Kidney (tissue), 14 donors: Measurements from ENCODE around the gene NEU1. TPM values are rescaled to one million over a fixed set of nuclear protein-coding genes. Genes with fewer than 3 reads are reported as not detected.
"Not testable (repeated sequence)": the region's sequence is repeated elsewhere in the genome, so short reads cannot be mapped to it uniquely, and the experiment has no call there.

ENCODE experiments used
- DNase-seq, 5 donors: peaks; one replicate each; pipeline ENCODE4 v3.0.0-alpha.2; 2013 to 2020
- FAIRE-seq: peaks from 2 replicates; lab custom pipeline; 2012; peaks lifted over from hg19 to GRCh38; lab: Jason Lieb, UNC
- H3K27ac ChIP-seq, 2 donors: one replicate each; pipeline ENCODE4 v1.7.0; 2013; ENCODE audit warnings: low read depth in 2 of 2, low read length in 2 of 2, inconsistent platforms in 1 of 2
- H3K27me3 ChIP-seq: one replicate; pipeline ENCODE4 v1.7.1; 2013; ENCODE audit warnings: low read length, inconsistent platforms; ENCODE audit not compliant: control insufficient read depth, insufficient read depth
- H3K36me3 ChIP-seq, 3 donors: one replicate each; pipeline versions ENCODE4 v1.7.0 to v1.7.1; 2013; ENCODE audit warnings: low read length in 3 of 3, control low read depth in 1 of 3, inconsistent platforms in 1 of 3; ENCODE audit not compliant: insufficient read depth in 3 of 3, control insufficient read depth in 2 of 3
- H3K4me1 ChIP-seq, 3 donors: one replicate each; pipeline versions ENCODE4 v1.7.0 to v1.7.1; 2013; ENCODE audit warnings: low read length in 3 of 3, inconsistent platforms in 1 of 3, low read depth in 1 of 3; ENCODE audit not compliant: control insufficient read depth in 2 of 3, insufficient read depth in 2 of 3
- H3K4me3 ChIP-seq, 3 donors: one replicate each; pipeline versions ENCODE4 v1.7.0 to v1.8.1; 2013; ENCODE audit warnings: low read length in 3 of 3, control low read depth in 1 of 3, inconsistent platforms in 1 of 3
- H3K9ac ChIP-seq, 3 donors: one replicate each; pipeline versions ENCODE4 v1.7.0 to v1.7.1; 2013; ENCODE audit warnings: low read length in 3 of 3, control low read depth in 1 of 3, inconsistent platforms in 1 of 3
- H3K9me3 ChIP-seq, 3 donors: one replicate each; pipeline versions ENCODE4 v1.7.0 to v1.7.1; 2013; ENCODE audit warnings: low read length in 3 of 3, control low read depth in 1 of 3, inconsistent platforms in 1 of 3; ENCODE audit not compliant: control insufficient read depth in 2 of 3, insufficient read depth in 1 of 3
- CTCF ChIP-seq: IDR thresholded peaks from 3 replicates; pipeline ENCODE4 v1.5.1; 2012; ENCODE audit warnings: mild to moderate bottlenecking, moderate library complexity, borderline replicate concordance; ENCODE audit not compliant: insufficient read depth; ENCODE audit errors: extremely low read depth
- intact Hi-C: fragments of 100-400 bp; cut with DNase I; formaldehyde crosslinking; loops from one replicate; pipeline ENCODE4 v1.11.1; 2022
- polyA plus RNA-seq: library from polyadenylated mRNA; stranded (reverse); fragments of 350-450 nt; fragmentation: Illumina TruSeq; extraction: RNeasy Lipid Tissue Mini Kit (QIAGEN cat#74804); gene quantifications from one replicate; pipeline ENCODE4 v1.2.3, GENCODE V29; 2014; ENCODE audit warnings: low read depth, low replicate concordance; ENCODE audit not compliant: insufficient read depth
- total RNA-seq: library from RNA; stranded (reverse); fragmentation: NEBNext Ultra II Directional; extraction: Animal tissue kit (Norgen Biotek cat#: 25700); gene quantifications from one replicate; pipeline ENCODE4 v1.2.1, GENCODE V29; 2021
- donor health status: control.
- donor health status: control.
- donor health status: control.
- donor health status: control.
- donor health status: control.
- donor health status: DM: yes; HTN: yes; CAD: no.
- donor health status: Normal renal cell carcinoma (clear cell type).

NEU1 gene
- total and polyA plus RNA-seq, 2 donors from 2014 or later = 66.9 to 131 TPM

GRCh38 chr6:31858707-31859106 lies 3.9 kb downstream of the NEU1 start:
- DNase-seq (no peak), FAIRE-seq (no peak)
- Histone ChIP-seq H3K27ac (no peak overlapping the region), H3K9ac (no peak overlapping the region), H3K4me1 (peaks cover 0 to 6% (median 0%) of the 10 kb centered on the region in 3 donors), H3K27me3 (no peaks in the 10 kb centered on the region), H3K9me3 (no peaks in the 10 kb centered on the region), H3K4me3 (no peak overlapping the region), H3K36me3 (peaks cover 0 to 15% (median 13%) of the 10 kb centered on the region in 3 donors)
- intact Hi-C loops = no loop called here
- TF ChIP-seq CTCF = no peak

GRCh38 chr6:31857774-31858173 lies 4.8 kb downstream of the NEU1 start:
- DNase-seq, H3K9me3 ChIP-seq, H3K4me3 ChIP-seq, FAIRE-seq, H3K4me1 ChIP-seq, H3K27me3 ChIP-seq, H3K27ac ChIP-seq, H3K9ac ChIP-seq, intact Hi-C loops: not testable (repeated sequence)
- peaks cover 0 to 15% (median 13%) of the 10 kb centered on the region in 3 donors for H3K36me3 ChIP-seq

GRCh38 chr6:31851980-31852718 lies 10.5 kb downstream of the NEU1 start:
- intact Hi-C loops = not testable (repeated sequence)

GRCh38 chr6:31851485-31851832 lies 11.2 kb downstream of the NEU1 start:
- Histone ChIP-seq H3K9me3 (no peaks in the 10 kb centered on the region), H3K4me1 (no peaks in the 10 kb centered on the region), H3K36me3 (no peaks in the 10 kb centered on the region), H3K4me3 (no peak overlapping the region), H3K27me3 (no peaks in the 10 kb centered on the region), H3K27ac (no peak overlapping the region), H3K9ac (no peak overlapping the region)
- DNase-seq (no peak), FAIRE-seq (no peak)
- intact Hi-C loops = no loop called here
- TF ChIP-seq CTCF = no peak

More at GRCh38 chr6:31851980-31852718, 10.5 kb downstream of the NEU1 start:
- H3K9me3 ChIP-seq, FAIRE-seq, H3K4me3 ChIP-seq, H3K9ac ChIP-seq, H3K27me3 ChIP-seq, DNase-seq, H3K4me1 ChIP-seq, H3K36me3 ChIP-seq, H3K27ac ChIP-seq: not testable (repeated sequence)
